ENCODE measurements around the gene CLEC2B.

Gene CLEC2B

GRCh38 chr12:9902539-9903228 is 33.5 kb upstream of the CLEC2B start:
- TF ChIP-seq CTCF (IDR thresholded peaks at IDR 0.05; ENCODE audit: insufficient read depth, missing control alignments) = no peak
- DNase-seq (ENCODE audit: insufficient read length, low spot score) = no peak
- FAIRE-seq = no peak

GRCh38 chr12:9900930-9901329 is 31.8 kb upstream of the CLEC2B start:
- no peak for TF ChIP-seq CTCF (IDR thresholded peaks at IDR 0.05; ENCODE audit: insufficient read depth, missing control alignments)
- FAIRE-seq = no peak
- DNase-seq (ENCODE audit: insufficient read length, low spot score) = no peak

GRCh38 chr12:9899209-9899608 is 30.1 kb upstream of the CLEC2B start:
- FAIRE-seq = no peak
- no peak for DNase-seq (ENCODE audit: insufficient read length, low spot score)
- TF ChIP-seq CTCF (IDR thresholded peaks at IDR 0.05; ENCODE audit: insufficient read depth, missing control alignments) = no peak

GRCh38 chr12:9897535-9897934 is 28.4 kb upstream of the CLEC2B start:
- no peak for FAIRE-seq
- no peak for DNase-seq (ENCODE audit: insufficient read length, low spot score)
- TF ChIP-seq CTCF (IDR thresholded peaks at IDR 0.05; ENCODE audit: insufficient read depth, missing control alignments) = no peak

GRCh38 chr12:9895215-9895971 is 26.2 kb upstream of the CLEC2B start:
- no peak for TF ChIP-seq CTCF (IDR thresholded peaks at IDR 0.05; ENCODE audit: insufficient read depth, missing control alignments)
- DNase-seq (ENCODE audit: insufficient read length, low spot score) = no peak
- no peak for FAIRE-seq

- TF ChIP-seq CTCF (IDR thresholded peaks at IDR 0.05; ENCODE audit: insufficient read depth, missing control alignments) = no peak
- no peak for FAIRE-seq
- DNase-seq (ENCODE audit: insufficient read length, low spot score) = no peak
These were observed 19.6 kb upstream of the CLEC2B start for GRCh38 chr12:9888665-9889273.

GRCh38 chr12:9883175-9883574 is 14.0 kb upstream of the CLEC2B start:
- no peak for DNase-seq (ENCODE audit: insufficient read length, low spot score)
- no peak for TF ChIP-seq CTCF (IDR thresholded peaks at IDR 0.05; ENCODE audit: insufficient read depth, missing control alignments)
- FAIRE-seq = no peak
